HEK293 (cell line): ENCODE data around the gene FNIP1.

Experiments
- BCL11B ChIP-seq: fragments of 450-650 bp; formaldehyde crosslinking; IDR thresholded peaks from 2 replicates; pipeline ENCODE4 v1.5.1; 2016; ENCODE audit warnings: low read depth, missing biosample characterization, missing genetic modification characterization
- FEZF1 ChIP-seq: fragments of 450-650 bp; formaldehyde crosslinking; IDR thresholded peaks from 2 replicates; pipeline ENCODE4 v1.5.1; 2016; ENCODE audit warnings: missing biosample characterization, missing genetic modification characterization
- HOXC10 ChIP-seq: sonication (generic); formaldehyde crosslinking; IDR thresholded peaks from 2 replicates; pipeline ENCODE4 v1.8.1; 2023; ENCODE audit warnings: mild to moderate bottlenecking, missing genetic modification reagents
- KLF1 ChIP-seq: fragments of 450-650 bp; formaldehyde crosslinking; IDR thresholded peaks from 2 replicates; pipeline ENCODE4 v1.5.1; 2016; ENCODE audit warnings: missing biosample characterization, missing genetic modification characterization
- KLF16 ChIP-seq: fragments of 450-650 bp; formaldehyde crosslinking; IDR thresholded peaks from 2 replicates; pipeline ENCODE4 v1.5.1; 2017; ENCODE audit warnings: missing biosample characterization, missing genetic modification characterization
- KLF7 ChIP-seq: fragments of 450-650 bp; formaldehyde crosslinking; IDR thresholded peaks from 2 replicates; pipeline ENCODE4 v1.5.1; 2016; ENCODE audit warnings: missing biosample characterization, missing genetic modification characterization, borderline replicate concordance
- OVOL3 ChIP-seq: fragments of 450-650 bp; formaldehyde crosslinking; IDR thresholded peaks from 2 replicates; pipeline ENCODE4 v1.5.1; 2016; ENCODE audit warnings: missing biosample characterization, missing genetic modification characterization
- PRDM1 ChIP-seq: fragments of 450-650 bp; formaldehyde crosslinking; IDR thresholded peaks from 2 replicates; pipeline ENCODE4; 2016; ENCODE audit warnings: missing biosample characterization, missing genetic modification characterization
- SP2 ChIP-seq: fragments of 450-650 bp; formaldehyde crosslinking; IDR thresholded peaks from 2 replicates; pipeline ENCODE4 v1.5.1; 2016; ENCODE audit warnings: missing biosample characterization, missing genetic modification characterization
- SP3 ChIP-seq: fragments of 450-650 bp; formaldehyde crosslinking; IDR thresholded peaks from 2 replicates; pipeline ENCODE4 v1.5.1; 2016; ENCODE audit warnings: missing biosample characterization, missing genetic modification characterization
- ZBTB17 ChIP-seq: fragments of 450-650 bp; formaldehyde crosslinking; IDR thresholded peaks from 2 replicates; pipeline ENCODE4 v1.5.1; 2016; ENCODE audit warnings: missing biosample characterization, missing genetic modification characterization
- ZNF2 ChIP-seq: fragments of 450-650 bp; formaldehyde crosslinking; IDR thresholded peaks from 2 replicates; pipeline ENCODE4 v1.5.1; 2016; ENCODE audit warnings: missing biosample characterization, missing genetic modification characterization
- ZNF23 ChIP-seq: fragments of 450-650 bp; formaldehyde crosslinking; IDR thresholded peaks from 2 replicates; pipeline ENCODE4 v1.5.1; 2016; ENCODE audit warnings: missing biosample characterization, missing genetic modification characterization, borderline replicate concordance
- ZNF248 ChIP-seq: fragments of 450-650 bp; formaldehyde crosslinking; IDR thresholded peaks from 2 replicates; pipeline ENCODE4 v1.5.1; 2017; ENCODE audit warnings: missing biosample characterization, missing genetic modification characterization
- ZNF350 ChIP-seq: fragments of 450-650 bp; formaldehyde crosslinking; IDR thresholded peaks from 2 replicates; pipeline ENCODE4 v1.5.0; 2017; ENCODE audit warnings: missing biosample characterization, mild to moderate bottlenecking, missing genetic modification characterization
- ZNF391 ChIP-seq: fragments of 450-650 bp; formaldehyde crosslinking; IDR thresholded peaks from 2 replicates; pipeline ENCODE4 v1.5.1; 2016; ENCODE audit warnings: low read depth, missing biosample characterization, missing genetic modification characterization, borderline replicate concordance
- ZNF404 ChIP-seq: fragments of 450-650 bp; formaldehyde crosslinking; IDR thresholded peaks from 2 replicates; pipeline ENCODE4 v1.5.1; 2017; ENCODE audit warnings: missing biosample characterization, missing genetic modification characterization
- ZNF449 ChIP-seq: fragments of 450-650 bp; formaldehyde crosslinking; IDR thresholded peaks from 2 replicates; pipeline ENCODE4 v1.5.1; 2017; ENCODE audit warnings: missing biosample characterization, mild to moderate bottlenecking, missing genetic modification characterization, moderate library complexity
- ZNF501 ChIP-seq: fragments of 450-650 bp; formaldehyde crosslinking; IDR thresholded peaks from 2 replicates; pipeline ENCODE4 v1.5.1; 2016; ENCODE audit warnings: missing biosample characterization, missing genetic modification characterization
- ZNF510 ChIP-seq: fragments of 450-650 bp; formaldehyde crosslinking; IDR thresholded peaks from 2 replicates; pipeline ENCODE4 v1.5.1; 2018; ENCODE audit warnings: mild to moderate bottlenecking, missing genetic modification characterization, missing biosample characterization; ENCODE audit not compliant: insufficient replicate concordance
- ZNF560 ChIP-seq: fragments of 450-650 bp; formaldehyde crosslinking; IDR thresholded peaks from 2 replicates; pipeline ENCODE4 v1.5.1; 2017; ENCODE audit warnings: missing biosample characterization, missing genetic modification characterization, borderline replicate concordance
- ZNF580 ChIP-seq: fragments of 450-650 bp; formaldehyde crosslinking; IDR thresholded peaks from 2 replicates; pipeline ENCODE4 v1.5.1; 2016; ENCODE audit warnings: missing biosample characterization, missing genetic modification characterization
- ZNF623 ChIP-seq: fragments of 450-650 bp; formaldehyde crosslinking; IDR thresholded peaks from 2 replicates; pipeline ENCODE4 v1.5.1; 2016; ENCODE audit warnings: missing biosample characterization, missing genetic modification characterization
- ZNF639 ChIP-seq: fragments of 450-650 bp; formaldehyde crosslinking; IDR thresholded peaks from 2 replicates; pipeline ENCODE4 v1.5.1; 2016; ENCODE audit warnings: missing biosample characterization, missing genetic modification characterization
- ZNF677 ChIP-seq: fragments of 450-650 bp; IDR thresholded peaks from 2 replicates; pipeline ENCODE4 v1.5.0; 2018; ENCODE audit warnings: missing biosample characterization, mild to moderate bottlenecking, missing genetic modification characterization, moderate library complexity
- ZNF837 ChIP-seq: fragments of 450-650 bp; formaldehyde crosslinking; IDR thresholded peaks from 2 replicates; pipeline ENCODE4 v1.5.1; 2016; ENCODE audit warnings: missing biosample characterization, missing genetic modification characterization
- ZSCAN30 ChIP-seq: fragments of 450-650 bp; IDR thresholded peaks from 2 replicates; pipeline ENCODE4 v1.5.1; 2018; ENCODE audit warnings: missing biosample characterization, mild to moderate bottlenecking, missing genetic modification characterization, moderate library complexity
- TF ChIP-seq, protein P1 (sequence below): fragments of 450-650 bp; IDR thresholded peaks from 2 replicates; pipeline ENCODE4 v1.5.1; 2018; ENCODE audit warnings: missing biosample characterization, mild to moderate bottlenecking, missing genetic modification characterization
- TF ChIP-seq, protein P2 (sequence below): fragments of 450-650 bp; formaldehyde crosslinking; IDR thresholded peaks from 2 replicates; pipeline ENCODE4 v1.5.1; 2016; ENCODE audit warnings: missing biosample characterization, missing genetic modification characterization
- TF ChIP-seq, protein P3 (sequence below): fragments of 450-650 bp; formaldehyde crosslinking; conservative IDR thresholded peaks from 2 replicates; pipeline ENCODE4 v1.5.1; 2016; ENCODE audit warnings: low read depth, missing biosample characterization, missing genetic modification characterization
- TF ChIP-seq, protein P4 (sequence below): fragments of 450-650 bp; IDR thresholded peaks from 2 replicates; pipeline ENCODE4 v1.5.1; 2018; ENCODE audit warnings: missing biosample characterization, missing genetic modification characterization

Gene FNIP1

DNA sequence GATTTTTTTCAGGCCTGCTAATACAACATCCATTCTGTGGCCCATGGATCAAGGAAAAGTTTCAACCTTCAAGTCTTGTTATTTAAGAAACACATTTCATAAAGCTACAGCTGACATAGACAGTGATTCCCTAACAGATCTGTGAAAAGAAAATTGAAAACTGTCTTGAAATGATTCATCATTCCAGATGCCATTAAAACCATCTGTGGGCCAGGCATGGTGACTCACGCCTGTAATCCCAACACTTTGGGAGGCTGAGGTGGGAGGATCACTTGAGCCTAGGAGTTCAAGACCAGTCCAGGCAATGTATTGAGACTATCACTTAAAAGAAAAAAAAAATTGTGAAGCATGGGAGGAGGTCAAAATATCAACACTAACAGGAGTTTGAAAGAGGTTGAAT, 167.8 kb downstream of the FNIP1 start (continued):
- no peak for TF ChIP-seq ZNF560 (tag by site-specific recombination)
- TF ChIP-seq ZNF449 (tag by site-specific recombination) = no peak
- no peak for TF ChIP-seq ZNF350 (tag by site-specific recombination)
- no peak for TF ChIP-seq ZNF677
- no peak for TF ChIP-seq ZNF404 (tag by site-specific recombination)
- TF ChIP-seq ZNF2 = no peak
- no peak for TF ChIP-seq OVOL3
- TF ChIP-seq, protein P1, sequence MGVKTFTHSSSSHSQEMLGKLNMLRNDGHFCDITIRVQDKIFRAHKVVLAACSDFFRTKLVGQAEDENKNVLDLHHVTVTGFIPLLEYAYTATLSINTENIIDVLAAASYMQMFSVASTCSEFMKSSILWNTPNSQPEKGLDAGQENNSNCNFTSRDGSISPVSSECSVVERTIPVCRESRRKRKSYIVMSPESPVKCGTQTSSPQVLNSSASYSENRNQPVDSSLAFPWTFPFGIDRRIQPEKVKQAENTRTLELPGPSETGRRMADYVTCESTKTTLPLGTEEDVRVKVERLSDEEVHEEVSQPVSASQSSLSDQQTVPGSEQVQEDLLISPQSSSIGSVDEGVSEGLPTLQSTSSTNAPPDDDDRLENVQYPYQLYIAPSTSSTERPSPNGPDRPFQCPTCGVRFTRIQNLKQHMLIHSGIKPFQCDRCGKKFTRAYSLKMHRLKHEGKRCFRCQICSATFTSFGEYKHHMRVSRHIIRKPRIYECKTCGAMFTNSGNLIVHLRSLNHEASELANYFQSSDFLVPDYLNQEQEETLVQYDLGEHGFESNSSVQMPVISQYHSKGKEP (tag by site-specific recombination) = no peak
- no peak for TF ChIP-seq ZNF510 (tag by site-specific recombination)
- no peak for TF ChIP-seq KLF1 (tag by site-specific recombination)
- TF ChIP-seq ZNF623 (tag by site-specific recombination) = peak; percentile 8; the same call in 1 of the 2 replicates
- no peak for TF ChIP-seq BCL11B (tag by site-specific recombination)
- TF ChIP-seq ZNF391 (tag by site-specific recombination) = no peak
- TF ChIP-seq ZNF580 (tag by site-specific recombination) = no peak
- peak; percentile 44; the same call in 1 of the 2 replicates for TF ChIP-seq ZBTB17 (tag by site-specific recombination)
- TF ChIP-seq PRDM1 (tag by site-specific recombination) = peak; percentile 70
- TF ChIP-seq ZNF23 (tag by site-specific recombination) = no peak
- no peak for TF ChIP-seq ZNF639 (tag by site-specific recombination)
- no peak for TF ChIP-seq KLF16
- no peak for TF ChIP-seq FEZF1 (tag by site-specific recombination)
- TF ChIP-seq, protein P2, sequence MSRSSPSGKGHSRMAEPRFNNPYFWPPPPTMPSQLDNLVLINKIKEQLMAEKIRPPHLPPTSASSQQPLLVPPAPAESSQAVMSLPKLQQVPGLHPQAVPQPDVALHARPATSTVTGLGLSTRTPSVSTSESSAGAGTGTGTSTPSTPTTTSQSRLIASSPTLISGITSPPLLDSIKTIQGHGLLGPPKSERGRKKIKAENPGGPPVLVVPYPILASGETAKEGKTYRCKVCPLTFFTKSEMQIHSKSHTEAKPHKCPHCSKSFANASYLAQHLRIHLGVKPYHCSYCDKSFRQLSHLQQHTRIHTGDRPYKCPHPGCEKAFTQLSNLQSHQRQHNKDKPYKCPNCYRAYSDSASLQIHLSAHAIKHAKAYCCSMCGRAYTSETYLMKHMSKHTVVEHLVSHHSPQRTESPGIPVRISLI = no peak
- TF ChIP-seq SP2 (tag by site-specific recombination) = no peak
- no peak for TF ChIP-seq ZNF501
- TF ChIP-seq ZNF248 = no peak
- no peak for TF ChIP-seq ZNF837
- TF ChIP-seq HOXC10 (CRISPR knock-in tag) = no peak
- TF ChIP-seq, protein P3, sequence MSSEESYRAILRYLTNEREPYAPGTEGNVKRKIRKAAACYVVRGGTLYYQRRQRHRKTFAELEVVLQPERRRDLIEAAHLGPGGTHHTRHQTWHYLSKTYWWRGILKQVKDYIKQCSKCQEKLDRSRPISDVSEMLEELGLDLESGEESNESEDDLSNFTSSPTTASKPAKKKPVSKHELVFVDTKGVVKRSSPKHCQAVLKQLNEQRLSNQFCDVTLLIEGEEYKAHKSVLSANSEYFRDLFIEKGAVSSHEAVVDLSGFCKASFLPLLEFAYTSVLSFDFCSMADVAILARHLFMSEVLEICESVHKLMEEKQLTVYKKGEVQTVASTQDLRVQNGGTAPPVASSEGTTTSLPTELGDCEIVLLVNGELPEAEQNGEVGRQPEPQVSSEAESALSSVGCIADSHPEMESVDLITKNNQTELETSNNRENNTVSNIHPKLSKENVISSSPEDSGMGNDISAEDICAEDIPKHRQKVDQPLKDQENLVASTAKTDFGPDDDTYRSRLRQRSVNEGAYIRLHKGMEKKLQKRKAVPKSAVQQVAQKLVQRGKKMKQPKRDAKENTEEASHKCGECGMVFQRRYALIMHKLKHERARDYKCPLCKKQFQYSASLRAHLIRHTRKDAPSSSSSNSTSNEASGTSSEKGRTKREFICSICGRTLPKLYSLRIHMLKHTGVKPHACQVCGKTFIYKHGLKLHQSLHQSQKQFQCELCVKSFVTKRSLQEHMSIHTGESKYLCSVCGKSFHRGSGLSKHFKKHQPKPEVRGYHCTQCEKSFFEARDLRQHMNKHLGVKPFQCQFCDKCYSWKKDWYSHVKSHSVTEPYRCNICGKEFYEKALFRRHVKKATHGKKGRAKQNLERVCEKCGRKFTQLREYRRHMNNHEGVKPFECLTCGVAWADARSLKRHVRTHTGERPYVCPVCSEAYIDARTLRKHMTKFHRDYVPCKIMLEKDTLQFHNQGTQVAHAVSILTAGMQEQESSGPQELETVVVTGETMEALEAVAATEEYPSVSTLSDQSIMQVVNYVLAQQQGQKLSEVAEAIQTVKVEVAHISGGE (tag by site-specific recombination) = no peak
- 0 out of 2 replicates have a peak, but pooled peaks have one; percentile 17 for TF ChIP-seq SP3 (tag by site-specific recombination)
- TF ChIP-seq KLF7 (tag by site-specific recombination) = no peak
- TF ChIP-seq, protein P4, sequence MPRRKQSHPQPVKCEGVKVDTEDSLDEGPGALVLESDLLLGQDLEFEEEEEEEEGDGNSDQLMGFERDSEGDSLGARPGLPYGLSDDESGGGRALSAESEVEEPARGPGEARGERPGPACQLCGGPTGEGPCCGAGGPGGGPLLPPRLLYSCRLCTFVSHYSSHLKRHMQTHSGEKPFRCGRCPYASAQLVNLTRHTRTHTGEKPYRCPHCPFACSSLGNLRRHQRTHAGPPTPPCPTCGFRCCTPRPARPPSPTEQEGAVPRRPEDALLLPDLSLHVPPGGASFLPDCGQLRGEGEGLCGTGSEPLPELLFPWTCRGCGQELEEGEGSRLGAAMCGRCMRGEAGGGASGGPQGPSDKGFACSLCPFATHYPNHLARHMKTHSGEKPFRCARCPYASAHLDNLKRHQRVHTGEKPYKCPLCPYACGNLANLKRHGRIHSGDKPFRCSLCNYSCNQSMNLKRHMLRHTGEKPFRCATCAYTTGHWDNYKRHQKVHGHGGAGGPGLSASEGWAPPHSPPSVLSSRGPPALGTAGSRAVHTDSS = no peak
- TF ChIP-seq ZSCAN30 = no peak
